Measurements from ENCODE around the gene MIB2. TPM values are rescaled to one million over a fixed set of nuclear protein-coding genes. Genes with fewer than 3 reads are reported as not detected.
A peak's percentile ranks its signal among the peaks of the same experiment; 100 is the strongest.

Gene MIB2
- total RNA-seq, 2 experiments from 2014 or later = 40.1 to 41.3 TPM

GRCh38 chr1:1618396-1619068, 3.2 kb downstream of the MIB2 start:
- Mint-ChIP-seq H3K4me1 (ENCODE audit: low read depth) (peaks cover 12% of the 10 kb centered on the region), H3K9me3 (no peaks in the 10 kb centered on the region), H3K27ac (no peak overlapping the region), H3K27me3 (no peaks in the 10 kb centered on the region), H3K4me3 (no peak overlapping the region), H3K36me3 (ENCODE audit: low read depth) (peaks cover 14% of the 10 kb centered on the region)
- intact Hi-C loops (cut with micrococcal nuclease) = no loop called here
- POLR2A ChIA-PET = interaction anchor here (8.4 kb wide), 1 partner anchor 11 kb away, joined by 46 read pairs; the partner anchor contains the start of gene MMP23B
- CTCF ChIA-PET = interaction anchor here (1.2 kb wide), 1 partner anchor 47 kb away, joined by 3 read pairs; no protein-coding TSS in a partner anchor
- ATAC-seq (no peak), DNase-seq (peak; percentile 1)
- no peak for TF ChIP-seq CTCF (IDR thresholded peaks at IDR 0.05)

GRCh38 chr1:1619917-1620361, 4.6 kb downstream of the MIB2 start:
- Mint-ChIP-seq H3K27me3 (no peaks in the 10 kb centered on the region), H3K9me3 (no peaks in the 10 kb centered on the region), H3K4me3 (no peak overlapping the region), H3K4me1 (ENCODE audit: low read depth) (no peaks in the 10 kb centered on the region), H3K27ac (no peak overlapping the region), H3K36me3 (ENCODE audit: low read depth) (no peaks in the 10 kb centered on the region)
- TF ChIP-seq CTCF (IDR thresholded peaks at IDR 0.05) = peak; percentile 39
- peak; percentile 9 for DNase-seq
- intact Hi-C loops (cut with micrococcal nuclease) = no loop called here
- ATAC-seq = no peak
- POLR2A ChIA-PET = interaction anchor here (0.7 to 8.4 kb wide), 2 partner anchors 10 to 23 kb away, joined by 3 to 46 read pairs; partner anchors contain the start of gene MMP23B
- CTCF ChIA-PET = interaction anchor here (1.0 to 1.4 kb wide), 3 partner anchors 17 to 58 kb away, joined by 3 to 4 read pairs (median 3); no protein-coding TSS in a partner anchor

GRCh38 chr1:1620433-1621139, 5.3 kb downstream of the MIB2 start:
- Mint-ChIP-seq H3K27ac (no peak overlapping the region), H3K4me1 (ENCODE audit: low read depth) (peaks cover 1% of the 10 kb centered on the region), H3K36me3 (ENCODE audit: low read depth) (no peaks in the 10 kb centered on the region), H3K4me3 (no peak overlapping the region), H3K27me3 (no peaks in the 10 kb centered on the region), H3K9me3 (no peaks in the 10 kb centered on the region)
- intact Hi-C loops (cut with micrococcal nuclease) = no loop called here
- TF ChIP-seq CTCF (IDR thresholded peaks at IDR 0.05) = no peak
- CTCF ChIA-PET = interaction anchor here (1.4 kb wide), 1 partner anchor 58 kb away, joined by 4 read pairs; no protein-coding TSS in a partner anchor
- DNase-seq = peak; percentile 1
- no peak for ATAC-seq
- POLR2A ChIA-PET = interaction anchor here (0.7 to 8.4 kb wide), 2 partner anchors 9 to 23 kb away, joined by 3 to 46 read pairs; partner anchors contain the start of gene MMP23B

- POLR2A ChIA-PET = interaction anchor here (0.6 to 8.4 kb wide), 2 partner anchors 9 to 783 kb away, joined by 3 to 46 read pairs; partner anchors contain the start of gene MMP23B
- ATAC-seq (no peak), DNase-seq (peak; percentile 2)
- Mint-ChIP-seq H3K4me3 (no peak overlapping the region), H3K4me1 (ENCODE audit: low read depth) (peaks cover 5% of the 10 kb centered on the region), H3K9me3 (no peaks in the 10 kb centered on the region), H3K36me3 (ENCODE audit: low read depth) (no peaks in the 10 kb centered on the region), H3K27ac (no peak overlapping the region), H3K27me3 (no peaks in the 10 kb centered on the region)
- intact Hi-C loops (cut with micrococcal nuclease) = no loop called here
- no peak for TF ChIP-seq CTCF (IDR thresholded peaks at IDR 0.05)
- CTCF ChIA-PET = interaction anchor here (1.4 kb wide), 1 partner anchor 57 kb away, joined by 4 read pairs; no protein-coding TSS in a partner anchor
Observed at GRCh38 chr1:1621173-1622009, 6.1 kb downstream of the MIB2 start.
